Fibroblast of mammary gland (primary cell): ENCODE data around the gene BTD.
A peak's percentile ranks its signal among the peaks of the same experiment; 100 is the strongest.

Experiments
- DNase-seq: peaks from one replicate; pipeline ENCODE4 v3.0.0-alpha.2; 2010; ENCODE audit warnings: low read depth
- H3K4me3 ChIP-seq: 2 replicates; pipeline ENCODE4 v1.5.1; 2011; ENCODE audit warnings: low read depth, mild to moderate bottlenecking, low read length, moderate library complexity; ENCODE audit not compliant: control insufficient read depth
- TF ChIP-seq, protein P1 (sequence below): conservative IDR thresholded peaks from 2 replicates; pipeline ENCODE4 v1.5.1; 2011; ENCODE audit warnings: low read depth, low read length, inconsistent platforms; ENCODE audit not compliant: control insufficient read depth, insufficient read depth

Gene BTD

GRCh38 chr3:15636028-15636709 lies 34.6 kb downstream of the BTD start:
- DNase-seq = peak; percentile 96
- TF ChIP-seq, protein P1, sequence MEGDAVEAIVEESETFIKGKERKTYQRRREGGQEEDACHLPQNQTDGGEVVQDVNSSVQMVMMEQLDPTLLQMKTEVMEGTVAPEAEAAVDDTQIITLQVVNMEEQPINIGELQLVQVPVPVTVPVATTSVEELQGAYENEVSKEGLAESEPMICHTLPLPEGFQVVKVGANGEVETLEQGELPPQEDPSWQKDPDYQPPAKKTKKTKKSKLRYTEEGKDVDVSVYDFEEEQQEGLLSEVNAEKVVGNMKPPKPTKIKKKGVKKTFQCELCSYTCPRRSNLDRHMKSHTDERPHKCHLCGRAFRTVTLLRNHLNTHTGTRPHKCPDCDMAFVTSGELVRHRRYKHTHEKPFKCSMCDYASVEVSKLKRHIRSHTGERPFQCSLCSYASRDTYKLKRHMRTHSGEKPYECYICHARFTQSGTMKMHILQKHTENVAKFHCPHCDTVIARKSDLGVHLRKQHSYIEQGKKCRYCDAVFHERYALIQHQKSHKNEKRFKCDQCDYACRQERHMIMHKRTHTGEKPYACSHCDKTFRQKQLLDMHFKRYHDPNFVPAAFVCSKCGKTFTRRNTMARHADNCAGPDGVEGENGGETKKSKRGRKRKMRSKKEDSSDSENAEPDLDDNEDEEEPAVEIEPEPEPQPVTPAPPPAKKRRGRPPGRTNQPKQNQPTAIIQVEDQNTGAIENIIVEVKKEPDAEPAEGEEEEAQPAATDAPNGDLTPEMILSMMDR = peak; percentile 3
- peak overlapping the region; percentile 20 for H3K4me3 ChIP-seq

GRCh38 chr3:15637131-15637951 lies 35.8 kb downstream of the BTD start:
- no peak for DNase-seq

GRCh38 chr3:15638193-15638890 lies 36.8 kb downstream of the BTD start:
- H3K4me3 ChIP-seq = no peak overlapping the region
- TF ChIP-seq, protein P1 = no peak
- DNase-seq = peak; percentile 74

More at GRCh38 chr3:15637131-15637951, 35.8 kb downstream of the BTD start:
- TF ChIP-seq, protein P1 = no peak
- no peak overlapping the region for H3K4me3 ChIP-seq

GRCh38 chr3:15638891-15639262 lies 37.3 kb downstream of the BTD start:
- no peak for DNase-seq
- TF ChIP-seq, protein P1 = no peak
- H3K4me3 ChIP-seq = no peak overlapping the region

DNA sequence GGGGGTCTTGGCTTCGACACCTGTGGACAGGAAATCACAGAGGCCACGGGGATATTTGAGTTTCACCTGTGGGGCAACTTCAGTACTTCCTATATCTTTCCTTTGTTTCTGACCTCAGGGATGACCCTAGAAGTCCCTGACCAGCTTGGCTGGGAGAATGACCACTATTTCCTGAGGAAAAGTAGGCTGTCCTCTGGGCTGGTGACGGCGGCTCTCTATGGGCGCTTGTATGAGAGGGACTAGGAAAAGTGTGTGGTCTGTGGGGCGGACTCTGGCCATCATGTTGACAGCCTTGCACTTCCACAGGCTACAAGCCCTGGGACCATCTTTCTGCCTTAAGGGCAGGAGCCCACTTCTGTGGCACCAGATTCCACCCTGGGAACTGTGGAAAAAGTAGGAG lies 43.7 kb downstream of the BTD start:
- TF ChIP-seq, protein P1 = no peak
- H3K4me3 ChIP-seq = no peak overlapping the region
- no peak for DNase-seq

DNA sequence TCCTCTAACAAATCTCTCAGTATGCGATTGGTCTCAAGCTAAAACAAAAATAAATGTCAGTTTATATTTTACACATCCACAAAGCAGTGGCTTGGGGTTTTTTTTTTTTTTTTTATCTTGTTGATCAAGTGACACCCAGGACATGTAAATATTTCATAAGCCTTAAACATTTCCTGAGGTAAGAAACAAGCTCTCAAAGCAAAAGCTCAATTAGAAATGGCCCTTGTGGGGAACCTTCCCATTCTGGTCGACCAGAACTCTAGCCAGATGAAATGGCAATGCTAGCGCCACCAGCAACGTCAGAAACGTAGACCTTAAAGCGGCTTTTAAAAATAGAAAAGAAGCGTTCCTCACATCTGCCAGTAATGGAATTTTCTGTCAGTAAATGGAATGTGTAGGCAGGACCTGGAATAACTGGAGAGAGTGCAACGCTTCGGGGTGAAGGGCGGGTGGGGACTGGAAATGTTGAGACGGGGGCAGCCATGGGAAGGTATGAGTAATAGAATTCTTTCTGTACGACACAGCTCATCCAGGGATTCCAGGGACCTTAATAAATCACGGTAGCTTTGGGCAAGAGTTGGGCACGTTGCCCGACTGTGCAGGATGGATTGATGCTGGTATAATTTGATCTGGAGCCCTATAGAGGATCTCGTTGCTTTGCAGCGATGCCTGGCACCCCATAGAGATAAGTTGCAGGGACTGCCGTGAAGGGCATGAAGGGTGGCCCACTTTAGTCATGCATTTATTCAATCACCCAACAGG lies 44.4 kb downstream of the BTD start:
- no peak overlapping the region for H3K4me3 ChIP-seq
- DNase-seq = peak; percentile 96
- TF ChIP-seq, protein P1 = no peak
